Smooth muscle cell (in vitro differentiated cells): ENCODE data around the gene SHANK2. TPM values are rescaled to one million over a fixed set of nuclear protein-coding genes. Genes with fewer than 3 reads are reported as not detected.

Experiments
- DNase-seq: peaks from one replicate; lab custom pipeline; 2025; ENCODE audit not compliant: unreplicated experiment; lab: John Stamatoyannopoulos, UW
- H2AFZ ChIP-seq: fragments of 200-600 bp; sonication (generic); 2 replicates; pipeline ENCODE4 v1.6.0; 2016; ENCODE audit warnings: antibody characterized with exemption, low read depth, mild to moderate bottlenecking
- H3F3A ChIP-seq: fragments of 200-600 bp; sonication (generic); 2 replicates; pipeline ENCODE4 v1.6.0; 2017; ENCODE audit warnings: antibody characterized with exemption, low read depth
- H3K27ac ChIP-seq: fragments of 200-600 bp; sonication (generic); 2 replicates; pipeline ENCODE4 v1.5.1; 2016; ENCODE audit warnings: low read depth, mild to moderate bottlenecking
- H3K27me3 ChIP-seq: fragments of 200-600 bp; sonication (generic); 2 replicates; pipeline ENCODE4 v1.6.1; 2016; ENCODE audit warnings: low read depth, mild to moderate bottlenecking
- H3K36me3 ChIP-seq: fragments of 200-600 bp; sonication (generic); 2 replicates; pipeline ENCODE4 v1.5.1; 2016; ENCODE audit warnings: low read depth
- H3K4me1 ChIP-seq: fragments of 200-600 bp; sonication (generic); 2 replicates; pipeline ENCODE4 v1.5.1; 2016; ENCODE audit warnings: low read depth
- H3K4me2 ChIP-seq: fragments of 200-600 bp; sonication (generic); 2 replicates; pipeline ENCODE4 v1.6.0; 2016; ENCODE audit warnings: mild to moderate bottlenecking
- H3K4me3 ChIP-seq: fragments of 200-600 bp; sonication (generic); 2 replicates; pipeline ENCODE4 v1.5.1; 2016; ENCODE audit warnings: mild to moderate bottlenecking
- H3K79me2 ChIP-seq: fragments of 200-600 bp; sonication (generic); 2 replicates; pipeline ENCODE4 v1.6.0; 2016; ENCODE audit warnings: low read depth, mild to moderate bottlenecking
- H3K9ac ChIP-seq: fragments of 200-600 bp; sonication (generic); 2 replicates; pipeline ENCODE4 v1.6.0; 2016; ENCODE audit warnings: low read depth
- H3K9me3 ChIP-seq: fragments of 200-600 bp; sonication (generic); replicated peaks from 2 replicates; pipeline ENCODE4 v1.5.1; 2016; ENCODE audit warnings: low read depth
- H4K20me1 ChIP-seq: fragments of 200-600 bp; sonication (generic); 2 replicates; pipeline ENCODE4 v1.6.0; 2016; ENCODE audit warnings: low read depth
- WGBS: methylation state at CpG from one replicate; pipeline ENCODE4 v1.1.7; 2016; ENCODE audit warnings: low lambda C conversion rate; 5-methylcytosine and 5-hydroxymethylcytosine counted together
- polyA plus RNA-seq: library from polyadenylated mRNA; unstranded; fragments of >200 nt; fragmentation: Nextera tagmentation; extraction: Ambion mirVana; gene quantifications from 2 replicates; pipeline ENCODE4 v1.2.1, GENCODE V29; 2016
- total RNA-seq: library from RNA; depleted of rRNA; stranded (reverse); fragments of >200 nt; gene quantifications from 2 replicates; pipeline ENCODE4 v1.2.3, GENCODE V29; 2014
- TF ChIP-seq, protein P1 (sequence below): fragments of 200-600 bp; sonication (generic); IDR thresholded peaks from 2 replicates; pipeline ENCODE4 v1.5.1; 2017; ENCODE audit warnings: borderline replicate concordance, mild to moderate bottlenecking, antibody characterized with exemption; ENCODE audit not compliant: insufficient read depth, poor library complexity, severe bottlenecking

The SHANK2 gene
- total and polyA plus RNA-seq, 2 experiments from 2014 or later, result 1.5 to 9.9 TPM

DNA sequence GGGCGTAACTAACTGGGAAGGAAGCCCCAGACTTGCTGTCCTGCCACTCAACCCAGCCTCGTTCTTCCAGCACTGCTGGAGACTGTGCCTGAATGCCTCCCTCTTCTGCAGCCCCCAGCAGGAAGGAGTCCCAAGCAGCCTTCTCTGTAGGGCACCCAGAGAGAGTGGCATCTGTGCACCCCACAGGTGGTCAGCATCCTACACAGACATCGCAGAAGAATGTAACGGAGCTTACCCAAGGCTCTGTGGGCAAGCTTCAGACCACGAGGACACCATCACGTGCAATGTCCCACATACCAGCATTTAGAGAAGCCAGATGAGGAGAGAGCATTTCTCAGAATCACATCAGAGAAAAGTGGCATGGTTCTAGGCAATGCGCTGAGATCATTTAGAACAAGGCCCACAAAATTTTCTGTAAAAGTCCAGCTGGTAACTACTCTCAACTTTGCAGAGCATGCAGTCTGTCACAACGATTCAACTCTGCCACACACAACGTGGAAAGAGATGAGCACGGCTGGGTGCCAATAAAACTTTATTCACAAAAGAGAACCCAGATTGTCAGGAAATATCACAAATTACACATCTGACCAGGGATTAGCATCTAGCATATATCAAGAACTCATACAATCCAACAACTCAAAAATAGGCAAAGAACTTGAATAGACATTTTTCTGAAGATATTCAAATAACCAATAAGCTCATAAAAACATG is 33.4 kb downstream of the SHANK2 start:
- Histone ChIP-seq H4K20me1 (no peaks in the 10 kb centered on the region), H3K36me3 (no peaks in the 10 kb centered on the region), H3F3A (no peaks in the 10 kb centered on the region), H3K27ac (no peak overlapping the region), H3K4me1 (no peaks in the 10 kb centered on the region), H3K9me3 (no peaks in the 10 kb centered on the region), H3K9ac (no peak overlapping the region), H2AFZ (no peak overlapping the region), H3K4me3 (no peak overlapping the region), H3K27me3 (no peaks in the 10 kb centered on the region), H3K4me2 (no peak overlapping the region), H3K79me2 (no peaks in the 10 kb centered on the region)
- WGBS, result 85% methylated on average over 10 of the region's 10 CpGs
- DNase-seq, result no peak
- TF ChIP-seq, protein P1, sequence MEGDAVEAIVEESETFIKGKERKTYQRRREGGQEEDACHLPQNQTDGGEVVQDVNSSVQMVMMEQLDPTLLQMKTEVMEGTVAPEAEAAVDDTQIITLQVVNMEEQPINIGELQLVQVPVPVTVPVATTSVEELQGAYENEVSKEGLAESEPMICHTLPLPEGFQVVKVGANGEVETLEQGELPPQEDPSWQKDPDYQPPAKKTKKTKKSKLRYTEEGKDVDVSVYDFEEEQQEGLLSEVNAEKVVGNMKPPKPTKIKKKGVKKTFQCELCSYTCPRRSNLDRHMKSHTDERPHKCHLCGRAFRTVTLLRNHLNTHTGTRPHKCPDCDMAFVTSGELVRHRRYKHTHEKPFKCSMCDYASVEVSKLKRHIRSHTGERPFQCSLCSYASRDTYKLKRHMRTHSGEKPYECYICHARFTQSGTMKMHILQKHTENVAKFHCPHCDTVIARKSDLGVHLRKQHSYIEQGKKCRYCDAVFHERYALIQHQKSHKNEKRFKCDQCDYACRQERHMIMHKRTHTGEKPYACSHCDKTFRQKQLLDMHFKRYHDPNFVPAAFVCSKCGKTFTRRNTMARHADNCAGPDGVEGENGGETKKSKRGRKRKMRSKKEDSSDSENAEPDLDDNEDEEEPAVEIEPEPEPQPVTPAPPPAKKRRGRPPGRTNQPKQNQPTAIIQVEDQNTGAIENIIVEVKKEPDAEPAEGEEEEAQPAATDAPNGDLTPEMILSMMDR, result no peak

GRCh38 chr11:71215425-71215965 is 36.9 kb downstream of the SHANK2 start:
- Histone ChIP-seq H3K4me1 (no peaks in the 10 kb centered on the region), H3K4me2 (no peak overlapping the region), H3K36me3 (no peaks in the 10 kb centered on the region), H3K4me3 (no peak overlapping the region), H3K27ac (no peak overlapping the region), H3K79me2 (no peaks in the 10 kb centered on the region), H3K9me3 (no peaks in the 10 kb centered on the region), H2AFZ (no peak overlapping the region), H3K9ac (no peak overlapping the region), H3F3A (no peaks in the 10 kb centered on the region), H4K20me1 (no peaks in the 10 kb centered on the region), H3K27me3 (peaks cover 8% of the 10 kb centered on the region)
- no peak for DNase-seq
- TF ChIP-seq, protein P1, result no peak
- WGBS, result 96% methylated on average over 12 of the region's 12 CpGs

DNA sequence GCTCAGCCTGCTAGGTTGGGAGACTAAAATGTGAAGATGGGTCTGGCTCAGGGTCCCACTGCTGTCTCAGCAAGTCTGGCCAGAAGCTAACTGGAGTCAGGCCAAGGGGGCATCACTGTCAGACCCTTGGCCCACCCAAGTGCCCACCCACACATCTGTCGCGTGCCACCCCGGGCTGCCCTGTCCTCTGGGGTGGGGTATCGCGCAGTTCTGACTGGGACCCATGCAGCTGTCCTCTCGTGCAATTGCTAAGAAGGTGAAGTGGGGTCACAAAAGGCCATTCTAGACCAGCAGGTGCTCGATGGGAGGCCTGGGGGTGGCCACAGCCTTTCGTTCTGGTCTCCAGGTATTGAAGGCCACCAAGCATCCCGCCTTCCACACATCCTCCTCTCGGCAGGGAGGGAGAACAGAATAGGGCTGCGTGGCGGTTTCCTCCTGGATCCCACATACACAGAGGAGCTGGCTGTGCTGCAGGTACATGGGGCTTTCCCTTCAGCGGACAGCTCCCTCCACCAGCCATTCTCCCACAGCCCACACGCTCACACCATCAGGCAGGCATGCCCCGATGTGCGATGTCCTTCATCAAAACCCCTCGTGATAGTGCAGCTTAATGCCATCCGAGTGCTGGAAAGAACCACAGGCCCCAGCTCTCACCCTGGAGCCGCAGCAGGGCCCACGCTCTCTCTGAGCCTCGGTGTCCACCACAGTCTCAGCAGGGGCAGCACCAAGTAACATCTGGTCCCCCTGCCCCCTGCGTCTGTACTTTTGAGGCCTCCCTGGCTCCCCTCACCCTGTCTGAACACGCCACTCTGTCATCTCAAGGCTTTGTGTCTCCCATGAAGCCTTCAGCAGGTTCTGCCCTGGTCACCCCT is 37.6 kb downstream of the SHANK2 start:
- no peaks in the 10 kb centered on the region for H3K4me1 ChIP-seq
- H3K9ac ChIP-seq, result no peak overlapping the region
- H3K9me3 ChIP-seq, result no peaks in the 10 kb centered on the region
- no peaks in the 10 kb centered on the region for H3K36me3 ChIP-seq
- H2AFZ ChIP-seq, result no peak overlapping the region
- H3K4me3 ChIP-seq, result no peak overlapping the region
- H3K27me3 ChIP-seq, result peaks cover 8% of the 10 kb centered on the region
- 92% methylated on average over 23 of the region's 23 CpGs for WGBS
- H3F3A ChIP-seq, result no peaks in the 10 kb centered on the region
- TF ChIP-seq, protein P1, result no peak
- no peak overlapping the region for H3K4me2 ChIP-seq
- H3K79me2 ChIP-seq, result no peaks in the 10 kb centered on the region
- DNase-seq, result no peak
- no peaks in the 10 kb centered on the region for H4K20me1 ChIP-seq
- H3K27ac ChIP-seq, result no peak overlapping the region
